OCI-LY3 (cell line): Measurements from ENCODE around the gene KLK12.

Experiments used
- H2AFZ ChIP-seq: fragments of 200-600, 300-600 bp; shearing (Covaris generic); 2 replicates; pipeline ENCODE4 v1.6.0; 2014; ENCODE audit warnings: antibody characterized with exemption, low read depth, low read length
- H3K27ac ChIP-seq: fragments of 200-600, 300-600 bp; sonication (generic); 2 replicates; pipeline ENCODE4 v1.5.1; 2014; ENCODE audit warnings: mild to moderate bottlenecking, low read length, moderate library complexity, mixed read lengths
- H3K27me3 ChIP-seq: fragments of 200-600, 300-600 bp; sonication (generic); 2 replicates; pipeline ENCODE4 v1.6.1; 2014; ENCODE audit warnings: low read depth, low read length, mixed read lengths
- H3K36me3 ChIP-seq: fragments of 200-600, 300-600 bp; sonication (generic); replicated peaks from 2 replicates; pipeline ENCODE3; 2014; ENCODE audit warnings: low read depth, low read length, mixed read lengths
- H3K4me1 ChIP-seq: fragments of 300-600, 200-600 bp; sonication (generic); 2 replicates; pipeline ENCODE4 v1.6.1; 2014; ENCODE audit warnings: low read length, mixed read lengths
- H3K4me2 ChIP-seq: fragments of 200-600, 300-600 bp; sonication (generic); 2 replicates; pipeline ENCODE4 v1.6.1; 2014; ENCODE audit warnings: low read length, mixed read lengths
- H3K4me3 ChIP-seq: fragments of 300-600, 200-600 bp; sonication (generic); 2 replicates; pipeline ENCODE4 v1.5.1; 2014; ENCODE audit warnings: antibody characterized with exemption, mild to moderate bottlenecking, low read length, moderate library complexity
- H3K79me2 ChIP-seq: fragments of 300-600, 200-600 bp; shearing (Covaris generic); 2 replicates; pipeline ENCODE4 v1.6.1; 2014; ENCODE audit warnings: mild to moderate bottlenecking, low read length, mixed read lengths
- H3K9ac ChIP-seq: fragments of 300-600, 200-600 bp; shearing (Covaris generic); 2 replicates; pipeline ENCODE4 v1.6.0; 2014; ENCODE audit warnings: mild to moderate bottlenecking, low read length, moderate library complexity
- H3K9me3 ChIP-seq: fragments of 200-600, 300-600 bp; shearing (Covaris generic); 2 replicates; pipeline ENCODE4 v1.6.1; 2014; ENCODE audit warnings: low read length, mixed read lengths; ENCODE audit not compliant: insufficient read depth
- H4K20me1 ChIP-seq: fragments of 200-600, 300-600 bp; sonication (generic); 2 replicates; pipeline ENCODE4 v1.6.1; 2016; ENCODE audit warnings: low read length, mixed read lengths; ENCODE audit not compliant: insufficient read depth
- EZH2phosphoT487 ChIP-seq: fragments of 200-600 bp; shearing (Covaris generic); IDR thresholded peaks from 2 replicates; pipeline ENCODE4 v1.6.1; 2018; ENCODE audit warnings: antibody characterized with exemption, mixed run types, low read depth
- TF ChIP-seq, protein P1 (sequence below): fragments of 200-600, 300-600 bp; sonication (generic); IDR thresholded peaks from 2 replicates; pipeline ENCODE4 v1.5.1; 2014; ENCODE audit warnings: antibody characterized with exemption, low read length, low read depth

The KLK12 gene

GRCh38 chr19:51000981-51001380 is 33.8 kb downstream of the KLK12 start:
- no peak overlapping the region for H2AFZ ChIP-seq
- no peaks in the 10 kb centered on the region for H3K36me3 ChIP-seq
- H3K9ac ChIP-seq = no peak overlapping the region

GRCh38 chr19:51000426-51000825 is 34.4 kb downstream of the KLK12 start:
- Histone ChIP-seq H2AFZ (no peak overlapping the region), H3K4me2 (no peak overlapping the region), H4K20me1 (no peaks in the 10 kb centered on the region), H3K27ac (no peak overlapping the region), H3K9ac (no peak overlapping the region), H3K4me1 (no peaks in the 10 kb centered on the region), H3K4me3 (no peak overlapping the region), H3K27me3 (peaks cover 19% of the 10 kb centered on the region), H3K79me2 (no peaks in the 10 kb centered on the region), H3K9me3 (no peaks in the 10 kb centered on the region), H3K36me3 (no peaks in the 10 kb centered on the region)
- TF ChIP-seq, protein P1, sequence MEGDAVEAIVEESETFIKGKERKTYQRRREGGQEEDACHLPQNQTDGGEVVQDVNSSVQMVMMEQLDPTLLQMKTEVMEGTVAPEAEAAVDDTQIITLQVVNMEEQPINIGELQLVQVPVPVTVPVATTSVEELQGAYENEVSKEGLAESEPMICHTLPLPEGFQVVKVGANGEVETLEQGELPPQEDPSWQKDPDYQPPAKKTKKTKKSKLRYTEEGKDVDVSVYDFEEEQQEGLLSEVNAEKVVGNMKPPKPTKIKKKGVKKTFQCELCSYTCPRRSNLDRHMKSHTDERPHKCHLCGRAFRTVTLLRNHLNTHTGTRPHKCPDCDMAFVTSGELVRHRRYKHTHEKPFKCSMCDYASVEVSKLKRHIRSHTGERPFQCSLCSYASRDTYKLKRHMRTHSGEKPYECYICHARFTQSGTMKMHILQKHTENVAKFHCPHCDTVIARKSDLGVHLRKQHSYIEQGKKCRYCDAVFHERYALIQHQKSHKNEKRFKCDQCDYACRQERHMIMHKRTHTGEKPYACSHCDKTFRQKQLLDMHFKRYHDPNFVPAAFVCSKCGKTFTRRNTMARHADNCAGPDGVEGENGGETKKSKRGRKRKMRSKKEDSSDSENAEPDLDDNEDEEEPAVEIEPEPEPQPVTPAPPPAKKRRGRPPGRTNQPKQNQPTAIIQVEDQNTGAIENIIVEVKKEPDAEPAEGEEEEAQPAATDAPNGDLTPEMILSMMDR = no peak
- no peak for TF ChIP-seq EZH2phosphoT487

More at GRCh38 chr19:51000981-51001380, 33.8 kb downstream of the KLK12 start:
- no peak overlapping the region for H3K4me3 ChIP-seq
- H3K27ac ChIP-seq = no peak overlapping the region
- no peaks in the 10 kb centered on the region for H3K4me1 ChIP-seq
- TF ChIP-seq, protein P1 = no peak
- no peak for TF ChIP-seq EZH2phosphoT487
- H3K79me2 ChIP-seq = no peaks in the 10 kb centered on the region
- H3K4me2 ChIP-seq = no peak overlapping the region
- no peaks in the 10 kb centered on the region for H4K20me1 ChIP-seq
- no peaks in the 10 kb centered on the region for H3K9me3 ChIP-seq
- peaks cover 21% of the 10 kb centered on the region for H3K27me3 ChIP-seq

- Histone ChIP-seq H3K79me2 (no peaks in the 10 kb centered on the region), H3K4me1 (no peaks in the 10 kb centered on the region), H3K27me3 (peaks cover 14% of the 10 kb centered on the region), H3K4me2 (no peak overlapping the region), H4K20me1 (no peaks in the 10 kb centered on the region), H3K36me3 (no peaks in the 10 kb centered on the region), H3K27ac (no peak overlapping the region), H3K9me3 (no peaks in the 10 kb centered on the region), H3K9ac (no peak overlapping the region), H3K4me3 (no peak overlapping the region), H2AFZ (no peak overlapping the region)
- TF ChIP-seq, protein P1 = no peak
- TF ChIP-seq EZH2phosphoT487 = no peak
Observed at GRCh38 chr19:50998686-50999085, 36.1 kb downstream of the KLK12 start.

- Histone ChIP-seq H2AFZ (no peak overlapping the region), H3K4me2 (no peak overlapping the region), H3K79me2 (no peaks in the 10 kb centered on the region), H3K4me3 (no peak overlapping the region), H4K20me1 (no peaks in the 10 kb centered on the region), H3K27ac (no peak overlapping the region), H3K9me3 (no peaks in the 10 kb centered on the region), H3K36me3 (no peaks in the 10 kb centered on the region), H3K27me3 (peaks cover 14% of the 10 kb centered on the region), H3K4me1 (no peaks in the 10 kb centered on the region), H3K9ac (no peak overlapping the region)
- TF ChIP-seq, protein P1 = no peak
- TF ChIP-seq EZH2phosphoT487 = no peak
Observed at GRCh38 chr19:50998061-50998460, 36.7 kb downstream of the KLK12 start.
